CD4-positive, alpha-beta T cell (primary cell): Measurements from ENCODE around the gene GRIN3A. TPM values are rescaled to one million over a fixed set of nuclear protein-coding genes. Genes with fewer than 3 reads are reported as not detected.
A peak's percentile ranks its signal among the peaks of the same experiment; 100 is the strongest.

ENCODE experiments used
- ATAC-seq: fragments of 200-7000 bp; cut with Tn5 transposase; one replicate; pipeline ENCODE4 v1.10.0; 2022; ENCODE audit warnings: mild to moderate bottlenecking; ENCODE audit not compliant: poor library complexity
- CTCF ChIA-PET: fragments of 350-600 bp; sonication (Branson Sonifier 250); formaldehyde crosslinking; loops from one replicate; lab custom pipeline; 2021; ENCODE audit warnings: antibody characterized with exemption, inconsistent platforms; lab: Charles Lee
- POLR2A ChIA-PET: fragments of 350-600 bp; sonication (Branson Sonifier 250); formaldehyde crosslinking; loops from one replicate; lab custom pipeline; 2021; ENCODE audit warnings: antibody characterized with exemption, inconsistent platforms; lab: Charles Lee
- DNase-seq, 14 experiments: peaks; one replicate each; pipeline ENCODE4 v3.0.0-alpha.2; 2013 to 2020; ENCODE audit warnings: mixed read lengths in 2 of 14
- H3K27ac ChIP-seq, 2 donors: one replicate each; pipeline versions ENCODE4 v1.5.1 to v1.7.0; 2013; ENCODE audit warnings: low read length in 2 of 2, low read depth in 1 of 2, mild to moderate bottlenecking in 1 of 2
- H3K27me3 ChIP-seq, 2 experiments: 1 replicate in 1 of 2; 2 replicates in 1 of 2; pipeline versions ENCODE4 v1.6.1 to v1.7.0; 2013; ENCODE audit warnings: low read length in 2 of 2, control low read depth in 1 of 2, mild to moderate bottlenecking in 1 of 2, moderate library complexity in 1 of 2; ENCODE audit not compliant: insufficient read depth in 2 of 2, control insufficient read depth in 1 of 2
- H3K36me3 ChIP-seq: one replicate; pipeline ENCODE4 v1.6.1; 2013; ENCODE audit warnings: low read length, control low read depth; ENCODE audit not compliant: insufficient read depth
- H3K4me1 ChIP-seq: one replicate; pipeline ENCODE4 v1.6.1; 2013; ENCODE audit warnings: low read length, control low read depth; ENCODE audit not compliant: insufficient read depth
- H3K4me3 ChIP-seq: one replicate; pipeline ENCODE4 v1.5.1; 2013; ENCODE audit warnings: mild to moderate bottlenecking, low read length, moderate library complexity
- H3K9me3 ChIP-seq, 2 experiments: 1 replicate in 1 of 2; 2 replicates in 1 of 2; pipeline versions ENCODE4 v1.6.1 to v1.7.0; 2013; ENCODE audit warnings: low read length in 2 of 2, mild to moderate bottlenecking in 2 of 2, control low read depth in 1 of 2, moderate library complexity in 1 of 2; ENCODE audit not compliant: control insufficient read depth in 1 of 2, insufficient read depth in 1 of 2
- H3K27ac Mint-ChIP-seq: one replicate; pipeline ENCODE4 v1.8.0; 2020; ENCODE audit warnings: mixed read lengths
- H3K27me3 Mint-ChIP-seq: one replicate; pipeline ENCODE4 v1.8.0; 2021; ENCODE audit warnings: mixed read lengths
- H3K36me3 Mint-ChIP-seq: one replicate; pipeline ENCODE4 v1.8.0; 2021; ENCODE audit warnings: low read depth, mixed read lengths
- H3K4me1 Mint-ChIP-seq: one replicate; pipeline ENCODE4 v1.8.0; 2021; ENCODE audit warnings: low read depth, mixed read lengths
- H3K4me3 Mint-ChIP-seq: one replicate; pipeline ENCODE4 v1.8.0; 2020; ENCODE audit warnings: mild to moderate bottlenecking, mixed read lengths
- H3K9me3 Mint-ChIP-seq: one replicate; pipeline ENCODE4 v1.8.0; 2020; ENCODE audit warnings: mixed read lengths
- CTCF ChIP-seq: fragments of 200-600 bp; IDR thresholded peaks from one replicate; pipeline ENCODE4 v1.8.0; 2022; ENCODE audit warnings: antibody characterized with exemption, mild to moderate bottlenecking
- intact Hi-C, 2 experiments: fragments of 100-400 bp; cut with DNase I in 1 of 2; cut with micrococcal nuclease in 1 of 2; formaldehyde crosslinking; loops; one replicate each; pipeline versions ENCODE4 v1.15.1 to v1.9.0; 2023 to 2025; cut with DNase I, micrococcal nuclease
- total RNA-seq, 174 experiments: library from RNA in 2 of 174; stranded (reverse) in 2 of 174; gene quantifications; one replicate each; pipeline ENCODE4 v1.2.3 and lab custom pipeline; 2021 to 2026

The GRIN3A gene
- total RNA-seq, 2 experiments from 2014 or later: 0.03 TPM; not detected in 1

GRCh38 chr9:101569741-101570501 lies 168.5 kb downstream of the GRIN3A start:
- DNase-seq: peak in 7 of 14 experiments; percentile 3 to 72 (median 20)
- peaks cover 10% of the 10 kb centered on the region for H3K36me3 ChIP-seq
- ChIA-PET POLR2A (interaction anchor here (0.8 to 2.1 kb wide), 8 partner anchors 13 to 171 kb away, joined by 3 to 14 read pairs (median 3); partner anchors contain the start of genes MRPL50, RNF20 and ZNF189), CTCF (no interaction called here)
- peak overlapping the region; percentile 44 to 65 for H3K27ac ChIP-seq
- Mint-ChIP-seq H3K4me3 (peak overlapping the region; percentile 26), H3K9me3 (no peaks in the 10 kb centered on the region), H3K27me3 (no peaks in the 10 kb centered on the region), H3K4me1 (peaks cover 80% of the 10 kb centered on the region), H3K27ac (peak overlapping the region; percentile 91), H3K36me3 (peaks cover 26% of the 10 kb centered on the region)
- H3K4me1 ChIP-seq: peaks cover 41% of the 10 kb centered on the region
- H3K9me3 ChIP-seq: no peaks in the 10 kb centered on the region
- H3K4me3 ChIP-seq: no peak overlapping the region
- TF ChIP-seq CTCF: no peak
- no peaks in the 10 kb centered on the region for H3K27me3 ChIP-seq
- intact Hi-C loops: loop anchor here in 1 of 2 experiments (1.0 kb wide), 1 partner anchor 37 kb away; the partner anchor contains the start of gene RNF20
- peak; percentile 85 for ATAC-seq

GRCh38 chr9:101567725-101568350 lies 170.6 kb downstream of the GRIN3A start:
- H3K4me3 Mint-ChIP-seq: no peak overlapping the region
- CTCF ChIA-PET: interaction anchor here (0.6 to 0.8 kb wide), 3 partner anchors 20 to 165 kb away, joined by 3 read pairs; no protein-coding TSS in a partner anchor

More at GRCh38 chr9:101567725-101568350, 170.6 kb downstream of the GRIN3A start:
- H3K36me3 Mint-ChIP-seq: peaks cover 47% of the 10 kb centered on the region
- no peaks in the 10 kb centered on the region for H3K27me3 Mint-ChIP-seq
- H3K27ac Mint-ChIP-seq: peak overlapping the region; percentile 91
- peaks cover 30% of the 10 kb centered on the region for H3K4me1 ChIP-seq
- POLR2A ChIA-PET: no interaction called here
- H3K4me3 ChIP-seq: no peak overlapping the region
- peak; percentile 34 for TF ChIP-seq CTCF
- DNase-seq: no peak
- intact Hi-C loops: loop anchor here (2.0 kb wide), 2 partner anchors 33 to 35 kb away; partner anchors contain the start of gene RNF20 (in 1 of the 2)
- H3K9me3 ChIP-seq: no peaks in the 10 kb centered on the region
- H3K36me3 ChIP-seq: peaks cover 23% of the 10 kb centered on the region
- H3K4me1 Mint-ChIP-seq: peaks cover 60% of the 10 kb centered on the region
- H3K27me3 ChIP-seq: no peaks in the 10 kb centered on the region
- no peak overlapping the region for H3K27ac ChIP-seq
- H3K9me3 Mint-ChIP-seq: no peaks in the 10 kb centered on the region
- no peak for ATAC-seq
